Measurements from ENCODE around the gene SERPINA4.

Gene SERPINA4

DNA sequence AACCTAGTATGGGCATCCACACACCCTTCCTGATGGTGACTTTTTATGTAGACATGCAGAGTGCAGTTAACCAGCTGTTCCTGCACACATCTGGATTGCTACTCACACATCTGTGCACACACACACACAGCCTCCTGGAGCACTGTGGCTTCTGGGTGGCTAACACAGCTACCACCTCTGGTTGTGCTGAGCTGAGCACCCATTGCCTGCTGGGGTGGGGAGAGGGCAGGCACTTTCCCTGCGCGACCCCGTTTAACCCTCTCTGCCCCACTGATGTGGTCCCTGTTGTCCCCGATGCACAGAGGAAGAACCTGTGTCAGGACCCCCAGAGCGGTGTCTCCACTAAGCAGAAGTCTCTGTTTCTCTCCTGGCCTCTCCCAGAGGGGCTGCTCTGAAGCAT, 36.5 kb downstream of the SERPINA4 start:
- no peak overlapping the region for H3K4me3 ChIP-seq (ENCODE audit: low read depth, low read length)
- TF ChIP-seq, protein P1, sequence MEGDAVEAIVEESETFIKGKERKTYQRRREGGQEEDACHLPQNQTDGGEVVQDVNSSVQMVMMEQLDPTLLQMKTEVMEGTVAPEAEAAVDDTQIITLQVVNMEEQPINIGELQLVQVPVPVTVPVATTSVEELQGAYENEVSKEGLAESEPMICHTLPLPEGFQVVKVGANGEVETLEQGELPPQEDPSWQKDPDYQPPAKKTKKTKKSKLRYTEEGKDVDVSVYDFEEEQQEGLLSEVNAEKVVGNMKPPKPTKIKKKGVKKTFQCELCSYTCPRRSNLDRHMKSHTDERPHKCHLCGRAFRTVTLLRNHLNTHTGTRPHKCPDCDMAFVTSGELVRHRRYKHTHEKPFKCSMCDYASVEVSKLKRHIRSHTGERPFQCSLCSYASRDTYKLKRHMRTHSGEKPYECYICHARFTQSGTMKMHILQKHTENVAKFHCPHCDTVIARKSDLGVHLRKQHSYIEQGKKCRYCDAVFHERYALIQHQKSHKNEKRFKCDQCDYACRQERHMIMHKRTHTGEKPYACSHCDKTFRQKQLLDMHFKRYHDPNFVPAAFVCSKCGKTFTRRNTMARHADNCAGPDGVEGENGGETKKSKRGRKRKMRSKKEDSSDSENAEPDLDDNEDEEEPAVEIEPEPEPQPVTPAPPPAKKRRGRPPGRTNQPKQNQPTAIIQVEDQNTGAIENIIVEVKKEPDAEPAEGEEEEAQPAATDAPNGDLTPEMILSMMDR (IDR thresholded peaks at IDR 0.05; ENCODE audit: borderline replicate concordance, insufficient read depth, low read depth, low read length), result no peak

DNA sequence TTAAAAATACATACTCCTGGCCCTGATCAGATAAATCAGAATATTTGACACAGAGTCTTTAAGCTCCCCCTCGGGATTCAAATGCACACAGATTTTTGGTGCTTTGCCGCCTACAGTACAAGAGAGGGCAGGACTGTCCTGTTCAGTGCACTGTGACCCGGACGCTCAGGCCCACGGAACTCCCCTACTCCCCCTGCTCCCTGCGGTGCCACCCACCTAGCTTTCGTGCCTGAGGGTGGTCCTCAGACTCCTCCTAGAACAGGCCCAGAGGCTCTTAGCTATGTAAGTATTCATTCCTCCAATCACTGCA, 37.2 kb downstream of the SERPINA4 start:
- H3K4me3 ChIP-seq (ENCODE audit: low read depth, low read length), result no peak overlapping the region
- TF ChIP-seq, protein P1 (IDR thresholded peaks at IDR 0.05; ENCODE audit: borderline replicate concordance, insufficient read depth, low read depth, low read length), result no peak

DNA sequence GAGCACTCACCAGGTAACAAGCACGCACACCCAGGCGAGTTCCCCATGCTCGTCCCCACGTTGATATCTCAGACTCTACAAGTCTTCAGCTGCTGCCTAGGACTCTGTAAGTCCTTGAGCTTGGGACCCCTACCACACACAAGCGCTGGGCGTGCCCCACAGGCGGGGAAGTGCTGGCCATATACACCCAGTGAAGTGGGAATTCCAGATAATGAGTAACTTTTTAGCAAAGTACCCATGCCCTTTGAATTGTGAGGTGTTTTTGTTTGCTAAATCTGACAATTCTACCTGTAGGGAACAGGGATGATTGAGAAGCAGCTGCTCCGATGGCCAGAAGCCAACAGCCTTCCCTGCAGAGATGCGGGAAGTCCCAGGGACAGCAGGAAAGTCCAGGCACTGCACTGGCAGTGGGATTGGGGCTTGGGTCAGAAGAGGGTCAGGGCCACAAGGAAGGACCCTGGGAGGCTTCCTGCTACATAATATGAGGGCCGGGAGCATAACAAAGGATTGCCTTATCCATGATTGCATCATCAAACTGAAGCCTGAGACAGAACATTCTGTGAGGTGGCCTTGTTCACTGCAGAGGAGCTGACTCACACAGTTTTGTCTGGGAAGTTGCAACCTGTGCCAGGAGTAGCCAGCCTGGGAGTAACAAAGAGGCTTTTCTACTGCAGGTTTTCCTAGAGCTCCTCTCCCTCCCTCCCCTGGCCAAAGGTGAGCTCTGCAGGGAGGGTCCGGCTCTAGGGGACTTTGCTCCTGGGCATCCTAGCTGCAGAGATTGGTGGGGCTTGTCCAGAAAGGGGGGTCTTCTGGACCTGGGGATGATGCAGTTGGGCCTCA, 37.8 kb downstream of the SERPINA4 start:
- TF ChIP-seq, protein P1 (IDR thresholded peaks at IDR 0.05; ENCODE audit: borderline replicate concordance, insufficient read depth, low read depth, low read length), result no peak
- no peak overlapping the region for H3K4me3 ChIP-seq (ENCODE audit: low read depth, low read length)

DNA sequence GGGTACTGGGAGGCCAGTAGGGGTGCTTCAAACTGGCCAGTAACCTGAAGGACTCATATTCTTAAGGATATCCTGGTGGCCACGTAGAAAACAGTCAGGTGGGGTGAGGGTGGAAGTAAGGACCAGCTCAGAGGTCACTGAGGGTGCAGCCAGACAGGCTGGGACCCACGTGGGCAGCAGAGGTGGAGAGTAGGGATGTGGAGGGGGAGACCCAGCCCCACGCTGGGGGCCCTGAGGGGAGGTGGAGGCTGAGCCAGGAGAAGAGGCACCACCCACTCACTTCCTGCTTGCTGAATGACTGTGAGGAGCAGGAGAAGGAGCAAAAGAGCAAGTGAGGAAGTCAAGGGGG, 38.4 kb downstream of the SERPINA4 start:
- TF ChIP-seq, protein P1 (IDR thresholded peaks at IDR 0.05; ENCODE audit: borderline replicate concordance, insufficient read depth, low read depth, low read length), result no peak
- no peak overlapping the region for H3K4me3 ChIP-seq (ENCODE audit: low read depth, low read length)

GRCh38 chr14:94600148-94600545, 38.9 kb downstream of the SERPINA4 start:
- no peak overlapping the region for H3K4me3 ChIP-seq (ENCODE audit: low read depth, low read length)
- TF ChIP-seq, protein P1 (IDR thresholded peaks at IDR 0.05; ENCODE audit: borderline replicate concordance, insufficient read depth, low read depth, low read length), result no peak

DNA sequence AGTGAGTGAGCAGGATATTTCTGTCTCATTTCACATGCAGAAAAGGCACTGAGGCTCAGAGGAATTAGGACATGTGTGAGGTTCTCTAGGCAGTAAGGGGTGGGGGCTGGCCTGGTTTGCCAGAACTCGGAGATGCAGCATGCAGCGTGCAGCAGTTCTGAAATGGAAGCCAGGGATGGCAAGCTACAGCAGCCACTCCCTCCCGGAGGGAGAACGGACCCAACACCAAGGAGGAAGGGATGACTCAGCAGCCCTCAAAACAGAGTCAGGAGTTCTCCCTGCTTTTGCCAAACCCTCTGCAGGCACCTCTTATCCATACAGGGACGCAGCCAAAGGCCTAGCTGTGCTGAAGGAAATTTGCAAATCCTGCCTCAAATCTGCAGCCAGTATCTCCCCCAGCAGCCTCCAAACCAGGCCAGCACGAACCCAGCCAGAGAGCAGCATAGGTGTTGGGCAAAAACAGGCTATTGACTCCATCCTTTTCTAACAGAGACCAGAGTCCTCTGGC, 40.7 kb downstream of the SERPINA4 start:
- TF ChIP-seq, protein P1 (IDR thresholded peaks at IDR 0.05; ENCODE audit: borderline replicate concordance, insufficient read depth, low read depth, low read length), result no peak

DNA sequence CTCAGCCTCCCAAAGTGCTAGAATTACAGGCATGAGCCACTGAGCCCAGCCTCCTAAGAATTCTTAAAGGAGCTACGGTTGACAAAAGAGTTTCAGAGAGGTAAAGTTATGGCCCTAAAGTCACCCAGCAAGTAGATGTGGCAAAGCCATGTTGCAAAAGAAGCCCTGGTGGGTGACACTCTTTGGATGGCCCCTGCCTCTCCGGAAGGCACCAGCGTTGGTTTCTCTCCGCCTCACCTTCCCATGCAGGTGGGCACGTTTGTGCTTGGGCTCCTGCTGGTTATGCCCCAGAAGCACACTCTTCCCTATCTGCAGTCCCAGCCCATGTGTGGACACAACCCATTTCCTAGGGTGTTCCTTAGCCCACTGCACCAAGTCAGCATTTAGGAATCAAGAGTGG, 41.5 kb downstream of the SERPINA4 start:
- TF ChIP-seq, protein P1 (IDR thresholded peaks at IDR 0.05; ENCODE audit: borderline replicate concordance, insufficient read depth, low read depth, low read length), result no peak
- H3K4me3 ChIP-seq (ENCODE audit: low read depth, low read length), result no peak overlapping the region

More for the DNA sequence above, 40.7 kb downstream of the SERPINA4 start:
- H3K4me3 ChIP-seq (ENCODE audit: low read depth, low read length), result no peak overlapping the region

Data from GM12875 (cell line).